GM19193 (cell line): ENCODE measurements around the gene ISCA1.

Experiments
- POLR2A ChIP-seq: IDR thresholded peaks from 4 replicates; pipeline ENCODE4 v1.6.1; 2011; ENCODE audit not compliant: insufficient read depth, insufficient read length; ENCODE audit errors: extremely low read depth

The ISCA1 gene

GRCh38 chr9:86282077-86282978 lies at the start of gene ISCA1:
Gene ISCA1 (minus strand): TSS chr9:86282538. CDS start chr9:86282458, 80 bp downstream.
- TF ChIP-seq POLR2A, result peak; percentile 75

GRCh38 chr9:86330186-86330585 lies 47.8 kb upstream of the ISCA1 start:
- no peak for TF ChIP-seq POLR2A

- no peak for TF ChIP-seq POLR2A
Measured at GRCh38 chr9:86329649-86330048, 47.3 kb upstream of the ISCA1 start.

GRCh38 chr9:86328156-86328555 lies 45.8 kb upstream of the ISCA1 start:
- no peak for TF ChIP-seq POLR2A

- no peak for TF ChIP-seq POLR2A
Measured at GRCh38 chr9:86326536-86326935, 44.2 kb upstream of the ISCA1 start.

- TF ChIP-seq POLR2A, result no peak
Measured at GRCh38 chr9:86324901-86325300, 42.6 kb upstream of the ISCA1 start.

- TF ChIP-seq POLR2A, result no peak
Measured at GRCh38 chr9:86324308-86324707, 42.0 kb upstream of the ISCA1 start.

- TF ChIP-seq POLR2A, result no peak
Measured at GRCh38 chr9:86322973-86323644, 40.8 kb upstream of the ISCA1 start.

- no peak for TF ChIP-seq POLR2A
Measured at GRCh38 chr9:86321373-86321772, 39.0 kb upstream of the ISCA1 start.

- TF ChIP-seq POLR2A, result no peak
Measured at GRCh38 chr9:86318187-86318586, 35.8 kb upstream of the ISCA1 start.

- no peak for TF ChIP-seq POLR2A
Measured at GRCh38 chr9:86315078-86315477, 32.7 kb upstream of the ISCA1 start.

GRCh38 chr9:86308687-86309086 lies 26.3 kb upstream of the ISCA1 start:
- no peak for TF ChIP-seq POLR2A

GRCh38 chr9:86304236-86304730 lies 21.9 kb upstream of the ISCA1 start:
- TF ChIP-seq POLR2A, result no peak

- no peak for TF ChIP-seq POLR2A
Measured at GRCh38 chr9:86303316-86303975, 21.1 kb upstream of the ISCA1 start.

GRCh38 chr9:86301686-86302085 lies 19.3 kb upstream of the ISCA1 start:
- no peak for TF ChIP-seq POLR2A
